HepG2 (cell line): ENCODE results near the gene HES2.

Experiments
- CENPBD1 ChIP-seq: sonication (generic); formaldehyde crosslinking; IDR thresholded peaks from 2 replicates; pipeline ENCODE4 v1.8.0; 2022; ENCODE audit warnings: missing genetic modification reagents, low read depth, mild to moderate bottlenecking, borderline replicate concordance
- CREM ChIP-seq, 2 experiments: sonication (generic) in 1 of 2; formaldehyde crosslinking in 1 of 2; IDR thresholded peaks; 2 replicates each; pipeline versions ENCODE4 v1.4.0 to v1.6.1; 2016 to 2020; ENCODE audit warnings: antibody characterized with exemption in 1 of 2, mild to moderate bottlenecking in 1 of 2, missing genetic modification reagents in 1 of 2
- SIN3A ChIP-seq: IDR thresholded peaks from 2 replicates; pipeline ENCODE4 v1.6.1; 2011; ENCODE audit warnings: low read depth, mild to moderate bottlenecking, control low read depth, low read length, borderline replicate concordance
- TBX3 ChIP-seq: fragments of 450-650 bp; IDR thresholded peaks from 2 replicates; pipeline ENCODE4 v1.6.1; 2017; ENCODE audit warnings: antibody characterized with exemption, mild to moderate bottlenecking, inconsistent platforms, borderline replicate concordance
- YY1 ChIP-seq: IDR thresholded peaks from 2 replicates; pipeline ENCODE4 v1.6.1; 2011; ENCODE audit warnings: low read length, low read depth, moderate library complexity, mild to moderate bottlenecking; ENCODE audit not compliant: insufficient read depth, insufficient replicate concordance
- ZNF18 ChIP-seq: sonication (generic); formaldehyde crosslinking; IDR thresholded peaks from 2 replicates; pipeline ENCODE4 v1.8.0; 2022; ENCODE audit warnings: mild to moderate bottlenecking, missing genetic modification reagents; ENCODE audit not compliant: insufficient replicate concordance
- ZNF550 ChIP-seq: sonication (generic); formaldehyde crosslinking; IDR thresholded peaks from 2 replicates; pipeline ENCODE4 v1.4.0; 2020; ENCODE audit warnings: mild to moderate bottlenecking, missing genetic modification reagents, borderline replicate concordance
- ZNF704 ChIP-seq: sonication (generic); formaldehyde crosslinking; IDR thresholded peaks from 2 replicates; pipeline ENCODE4 v1.8.1; 2023; ENCODE audit warnings: mild to moderate bottlenecking, inconsistent platforms, moderate library complexity, missing genetic modification reagents, borderline replicate concordance

GRCh38 chr1:6447016-6447817 is 27.5 kb upstream of the HES2 start:
- TF ChIP-seq ZNF550 (CRISPR knock-in tag) (peak; percentile 70; the same call in 1 of the 2 replicates), CREM (IDR thresholded peaks at IDR 0.05) (no peak; the same call in 1 of the 2 replicates), CREM (CRISPR knock-in tag; IDR thresholded peaks at IDR 0.05) (no peak), SIN3A (no peak; the same call in 1 of the 2 replicates), ZNF704 (peak; percentile 2; the same call in 1 of the 2 replicates), CENPBD1 (no peak), YY1 (peak; percentile 56), ZNF18 (CRISPR knock-in tag) (no peak), TBX3 (no peak)
